22Rv1 (cell line): ENCODE data around the gene MIR17HG.

ENCODE experiments used
- H3K27ac ChIP-seq: fragments of 450-650 bp; 2 replicates; pipeline ENCODE4 v1.5.1; 2017
- ZFX ChIP-seq: fragments of 450-650 bp; IDR thresholded peaks from 2 replicates; pipeline ENCODE4 v1.6.1; 2017; ENCODE audit warnings: antibody characterized with exemption, borderline replicate concordance
- TF ChIP-seq, protein P1 (sequence below): fragments of 450-650 bp; IDR thresholded peaks from 2 replicates; pipeline ENCODE4 v1.5.1; 2017; ENCODE audit warnings: mild to moderate bottlenecking

The MIR17HG gene

DNA sequence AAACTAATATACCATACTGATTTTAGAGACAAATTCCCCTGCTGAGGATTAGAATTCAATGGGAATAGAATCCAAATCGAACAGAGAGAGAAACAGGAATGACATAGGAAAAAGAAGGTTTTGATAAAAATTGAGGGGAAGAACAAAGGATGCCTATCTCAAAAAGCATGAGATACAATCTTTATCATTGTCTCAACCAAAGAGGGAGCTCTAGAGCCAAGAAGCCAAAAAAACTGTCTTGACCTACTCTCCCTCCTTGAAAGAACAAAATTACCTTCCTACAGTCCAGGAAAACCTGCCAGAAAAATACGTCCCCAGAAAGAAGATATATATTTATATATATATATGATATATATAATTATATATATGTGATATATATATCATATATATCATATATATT lies 39.2 kb upstream of the MIR17HG start:
- no peak overlapping the region for H3K27ac ChIP-seq
- TF ChIP-seq, protein P1, sequence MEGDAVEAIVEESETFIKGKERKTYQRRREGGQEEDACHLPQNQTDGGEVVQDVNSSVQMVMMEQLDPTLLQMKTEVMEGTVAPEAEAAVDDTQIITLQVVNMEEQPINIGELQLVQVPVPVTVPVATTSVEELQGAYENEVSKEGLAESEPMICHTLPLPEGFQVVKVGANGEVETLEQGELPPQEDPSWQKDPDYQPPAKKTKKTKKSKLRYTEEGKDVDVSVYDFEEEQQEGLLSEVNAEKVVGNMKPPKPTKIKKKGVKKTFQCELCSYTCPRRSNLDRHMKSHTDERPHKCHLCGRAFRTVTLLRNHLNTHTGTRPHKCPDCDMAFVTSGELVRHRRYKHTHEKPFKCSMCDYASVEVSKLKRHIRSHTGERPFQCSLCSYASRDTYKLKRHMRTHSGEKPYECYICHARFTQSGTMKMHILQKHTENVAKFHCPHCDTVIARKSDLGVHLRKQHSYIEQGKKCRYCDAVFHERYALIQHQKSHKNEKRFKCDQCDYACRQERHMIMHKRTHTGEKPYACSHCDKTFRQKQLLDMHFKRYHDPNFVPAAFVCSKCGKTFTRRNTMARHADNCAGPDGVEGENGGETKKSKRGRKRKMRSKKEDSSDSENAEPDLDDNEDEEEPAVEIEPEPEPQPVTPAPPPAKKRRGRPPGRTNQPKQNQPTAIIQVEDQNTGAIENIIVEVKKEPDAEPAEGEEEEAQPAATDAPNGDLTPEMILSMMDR = peak; percentile 32
- TF ChIP-seq ZFX = no peak

DNA sequence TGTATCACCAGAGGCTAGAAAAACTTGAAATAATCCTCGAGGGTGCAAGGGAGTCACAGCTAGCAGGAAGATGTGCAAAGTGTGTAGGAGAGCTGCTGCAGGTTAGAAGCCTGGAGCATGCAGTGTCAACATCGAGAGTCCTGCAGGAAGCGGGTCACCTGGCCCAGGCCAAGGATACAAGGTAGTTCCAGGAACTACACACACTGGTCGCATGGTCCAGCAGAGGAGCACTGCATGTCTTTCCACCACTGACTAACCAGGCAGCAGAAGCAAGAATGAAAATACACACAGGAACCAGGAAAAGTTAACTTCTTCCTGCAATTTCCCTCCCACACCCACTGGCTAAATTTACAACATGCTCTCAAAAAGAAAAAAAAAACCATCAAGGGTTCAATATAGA lies 36.0 kb upstream of the MIR17HG start:
- H3K27ac ChIP-seq = no peak overlapping the region
- TF ChIP-seq, protein P1 = no peak
- TF ChIP-seq ZFX = no peak

DNA sequence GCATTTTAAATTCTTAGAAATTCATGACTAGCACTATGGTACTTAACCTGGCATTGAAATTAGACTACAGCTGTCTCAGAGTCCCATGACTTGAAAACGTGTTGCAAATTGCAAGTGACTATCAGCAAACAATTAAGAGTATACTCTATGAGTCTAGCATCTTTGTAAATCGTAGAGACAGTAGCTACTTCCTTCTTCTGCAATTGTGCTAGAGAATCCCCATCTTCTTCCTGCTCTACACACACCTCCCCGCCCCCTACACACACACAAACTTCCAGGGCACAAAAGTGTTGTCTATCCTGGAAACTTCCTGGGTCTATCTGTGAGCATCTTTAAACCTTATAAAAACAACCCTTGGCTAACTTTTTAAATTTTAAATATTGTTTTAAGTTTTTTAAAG lies 35.2 kb upstream of the MIR17HG start:
- no peak overlapping the region for H3K27ac ChIP-seq
- TF ChIP-seq ZFX = no peak
- TF ChIP-seq, protein P1 = no peak

DNA sequence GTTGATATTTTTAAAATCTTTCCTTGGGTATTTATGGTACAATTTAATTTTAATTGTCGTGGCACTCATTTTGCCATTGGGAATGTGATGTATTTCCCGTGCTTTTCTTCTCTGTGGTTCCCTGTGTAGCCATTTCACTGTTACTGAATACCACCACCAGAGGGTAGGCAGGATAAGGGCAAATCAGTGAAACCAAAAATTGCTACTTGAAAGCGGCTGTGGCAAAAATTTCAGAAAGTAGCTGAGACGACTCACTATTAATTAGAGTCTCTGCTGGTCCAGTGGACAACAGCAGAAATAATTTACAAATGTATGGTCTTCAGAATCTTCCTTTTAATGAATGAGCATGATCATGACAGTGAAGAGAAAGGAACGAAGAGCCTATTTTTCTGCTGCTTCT lies 34.4 kb upstream of the MIR17HG start:
- no peak for TF ChIP-seq ZFX
- TF ChIP-seq, protein P1 = peak; percentile 43
- no peak overlapping the region for H3K27ac ChIP-seq

DNA sequence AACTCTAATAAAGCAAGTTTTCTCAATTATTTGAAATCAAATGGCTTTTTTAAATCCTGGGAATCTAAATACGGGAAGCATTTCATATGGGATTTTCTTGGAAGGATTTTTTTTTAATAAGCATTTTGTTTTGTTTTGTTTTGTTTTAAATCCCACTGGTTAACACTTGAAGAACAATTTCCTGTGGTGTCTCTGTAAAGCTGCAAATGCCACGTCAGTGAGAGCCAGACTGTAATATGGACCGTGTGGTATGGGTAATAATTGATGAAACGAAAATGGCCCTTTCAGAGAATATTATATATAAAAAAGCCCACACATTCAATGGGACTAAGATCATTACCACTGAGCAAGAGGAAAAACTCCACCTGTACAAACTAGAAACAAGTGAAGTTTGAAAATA lies 33.9 kb upstream of the MIR17HG start:
- no peak overlapping the region for H3K27ac ChIP-seq
- TF ChIP-seq ZFX = no peak
- TF ChIP-seq, protein P1 = no peak

DNA sequence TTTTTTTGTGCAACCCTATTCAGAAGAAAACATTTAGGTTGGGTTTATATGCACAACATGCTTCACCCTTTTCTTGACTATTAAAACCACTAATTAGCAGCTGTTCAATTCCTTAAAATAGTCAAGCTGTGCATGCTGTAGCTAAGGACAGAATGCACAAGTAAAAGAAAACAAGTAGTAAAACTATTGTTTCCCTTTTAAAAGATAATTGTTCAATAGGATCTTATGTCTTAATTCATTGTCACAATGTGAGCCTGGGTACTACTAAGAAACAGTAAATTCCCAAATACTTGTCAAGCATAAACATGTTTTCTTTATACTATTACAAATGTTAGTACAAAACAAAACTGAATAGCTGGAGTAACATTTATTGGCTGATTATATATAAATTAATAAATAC lies 32.6 kb upstream of the MIR17HG start:
- no peak for TF ChIP-seq ZFX
- TF ChIP-seq, protein P1 = no peak
- H3K27ac ChIP-seq = no peak overlapping the region

DNA sequence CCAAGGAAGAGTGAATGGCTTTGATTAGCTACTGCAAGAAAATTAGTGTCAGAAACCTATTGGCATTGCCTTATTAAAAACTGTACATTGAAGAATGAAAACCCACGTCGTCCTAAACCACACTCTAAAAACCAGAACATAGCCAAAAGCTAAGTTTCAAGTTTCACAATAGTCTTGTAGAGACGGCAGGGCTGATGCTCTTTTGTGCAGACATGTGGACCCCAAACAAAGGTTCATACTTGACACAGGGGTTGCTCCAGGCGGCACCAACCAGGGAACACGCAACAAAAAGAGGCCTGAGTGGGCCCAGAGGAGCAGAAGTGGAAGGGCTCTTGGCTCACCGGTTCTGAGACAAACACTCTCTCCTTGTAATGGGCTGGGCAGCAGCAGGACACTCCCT lies 28.6 kb upstream of the MIR17HG start:
- TF ChIP-seq, protein P1 = no peak
- H3K27ac ChIP-seq = no peak overlapping the region
